Activated CD4-positive, alpha-beta T cell treated with anti-CD3 and anti-CD28 coated beads for 24 hours (primary cell): Measurements from ENCODE around the gene MARCHF10.

Source experiments
- DNase-seq, 2 donors: peaks; one replicate each; pipeline ENCODE4 v3.0.0-alpha.2; 2020; ENCODE audit warnings: low read depth in 2 of 2

MARCHF10 gene

GRCh38 chr17:62676952-62677596 is 131.0 kb downstream of the MARCHF10 start:
- DNase-seq: no peak

GRCh38 chr17:62676231-62676943 is 131.7 kb downstream of the MARCHF10 start:
- DNase-seq: no peak

- DNase-seq: no peak
Measured at GRCh38 chr17:62675701-62676100, 132.4 kb downstream of the MARCHF10 start.

- no peak for DNase-seq
Measured at GRCh38 chr17:62675260-62675659, 132.9 kb downstream of the MARCHF10 start.

GRCh38 chr17:62674841-62675240 is 133.3 kb downstream of the MARCHF10 start:
- DNase-seq: no peak

- DNase-seq: no peak
Measured at GRCh38 chr17:62674363-62674739, 133.8 kb downstream of the MARCHF10 start.

GRCh38 chr17:62673614-62674362 is 134.3 kb downstream of the MARCHF10 start:
- no peak for DNase-seq

- DNase-seq: no peak
Measured at GRCh38 chr17:62672957-62673356, 135.2 kb downstream of the MARCHF10 start.

- DNase-seq: no peak
Measured at GRCh38 chr17:62671553-62671952, 136.6 kb downstream of the MARCHF10 start.

GRCh38 chr17:62670202-62670821 is 137.8 kb downstream of the MARCHF10 start:
- no peak for DNase-seq

- no peak for DNase-seq
Measured at GRCh38 chr17:62668091-62668804, 139.9 kb downstream of the MARCHF10 start.

- no peak for DNase-seq
Measured at GRCh38 chr17:62666801-62667591, 141.1 kb downstream of the MARCHF10 start.

- no peak for DNase-seq
Measured at GRCh38 chr17:62666061-62666800, 141.9 kb downstream of the MARCHF10 start.

GRCh38 chr17:62665599-62665998 is 142.5 kb downstream of the MARCHF10 start:
- no peak for DNase-seq

GRCh38 chr17:62664336-62665120 is 143.6 kb downstream of the MARCHF10 start:
- DNase-seq: no peak

GRCh38 chr17:62663304-62663703 is 144.8 kb downstream of the MARCHF10 start:
- DNase-seq: no peak

- DNase-seq: no peak
Measured at GRCh38 chr17:62662855-62663254, 145.3 kb downstream of the MARCHF10 start.

- no peak for DNase-seq
Measured at GRCh38 chr17:62661337-62661736, 146.8 kb downstream of the MARCHF10 start.

- DNase-seq: no peak
Measured at GRCh38 chr17:62660629-62661118, 147.4 kb downstream of the MARCHF10 start.
